ENCODE results near the gene ZNF396. TPM values are rescaled to one million over a fixed set of nuclear protein-coding genes. Genes with fewer than 3 reads are reported as not detected.

ZNF396 gene
- total RNA-seq, 2 donors from 2014 or later, result 0.30 to 0.94 TPM

DNA sequence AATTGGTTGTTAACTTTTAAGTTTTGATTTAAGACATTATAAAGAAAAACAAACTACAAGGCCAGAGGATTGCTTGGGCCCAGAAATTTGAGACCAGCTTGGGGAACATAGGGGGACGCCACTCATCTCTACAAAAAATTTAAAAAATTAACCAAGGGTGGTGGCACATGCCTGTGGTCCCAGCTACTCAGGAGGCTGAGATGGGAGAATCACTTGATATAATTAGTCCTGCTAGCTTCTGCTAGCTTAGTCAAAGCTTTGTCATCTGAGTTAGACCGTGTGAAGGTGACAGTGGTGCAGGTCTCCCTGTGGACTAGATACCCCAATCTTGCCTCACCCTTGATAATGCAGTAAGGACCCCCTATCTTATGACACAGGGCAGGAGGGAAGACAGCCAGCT lies 6.0 kb upstream of the ZNF396 start:
- peaks cover 0 to 6% of the 10 kb centered on the region in 2 donors for H3K9me3 ChIP-seq
- no peaks in the 10 kb centered on the region for H3K27me3 ChIP-seq
- H3K4me3 ChIP-seq, result no peak overlapping the region
- H3K36me3 ChIP-seq, result no peaks in the 10 kb centered on the region
- H3K4me1 ChIP-seq, result no peaks in the 10 kb centered on the region
- DNase-seq (ENCODE audit: low spot score), result no peak
- no peak overlapping the region for H3K27ac ChIP-seq
- no peak for TF ChIP-seq CTCF (IDR thresholded peaks at IDR 0.05)

DNA sequence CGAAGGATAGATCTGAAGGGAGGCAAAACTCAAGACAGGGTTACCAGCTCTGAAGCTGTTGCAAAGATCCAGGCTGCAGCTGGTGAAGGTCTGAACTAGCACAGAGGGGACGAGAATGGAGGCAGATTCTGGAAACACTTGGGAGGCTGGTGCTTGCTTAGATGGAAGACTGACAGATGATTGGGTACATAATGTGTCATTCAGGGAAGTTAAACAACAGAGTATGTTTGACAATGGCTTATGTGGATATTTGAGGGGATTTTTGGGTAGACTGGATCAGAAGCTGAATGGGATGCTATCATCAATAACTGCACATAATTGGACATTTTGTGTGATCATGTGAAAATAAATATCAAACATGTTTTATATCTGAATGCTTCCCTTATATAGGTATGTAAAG lies 2.3 kb upstream of the ZNF396 start:
- H3K27ac ChIP-seq, result no peak overlapping the region
- no peak overlapping the region for H3K4me3 ChIP-seq
- no peak for TF ChIP-seq CTCF (IDR thresholded peaks at IDR 0.05)
- no peaks in the 10 kb centered on the region for H3K27me3 ChIP-seq
- peaks cover 0 to 16% of the 10 kb centered on the region in 2 donors for H3K4me1 ChIP-seq
- no peak for DNase-seq (ENCODE audit: low spot score)
- H3K9me3 ChIP-seq, result peaks cover 0 to 6% of the 10 kb centered on the region in 2 donors
- no peaks in the 10 kb centered on the region for H3K36me3 ChIP-seq

GRCh38 chr18:35378574-35378896 lies 1.4 kb upstream of the ZNF396 start:
- Histone ChIP-seq H3K9me3 (peaks cover 0 to 6% of the 10 kb centered on the region in 2 donors), H3K27me3 (no peaks in the 10 kb centered on the region), H3K36me3 (no peaks in the 10 kb centered on the region), H3K4me1 (peaks cover 0 to 16% of the 10 kb centered on the region in 2 donors), H3K27ac (no peak overlapping the region), H3K4me3 (no peak overlapping the region)
- no peak for DNase-seq (ENCODE audit: low spot score)
- no peak for TF ChIP-seq CTCF (IDR thresholded peaks at IDR 0.05)

DNA sequence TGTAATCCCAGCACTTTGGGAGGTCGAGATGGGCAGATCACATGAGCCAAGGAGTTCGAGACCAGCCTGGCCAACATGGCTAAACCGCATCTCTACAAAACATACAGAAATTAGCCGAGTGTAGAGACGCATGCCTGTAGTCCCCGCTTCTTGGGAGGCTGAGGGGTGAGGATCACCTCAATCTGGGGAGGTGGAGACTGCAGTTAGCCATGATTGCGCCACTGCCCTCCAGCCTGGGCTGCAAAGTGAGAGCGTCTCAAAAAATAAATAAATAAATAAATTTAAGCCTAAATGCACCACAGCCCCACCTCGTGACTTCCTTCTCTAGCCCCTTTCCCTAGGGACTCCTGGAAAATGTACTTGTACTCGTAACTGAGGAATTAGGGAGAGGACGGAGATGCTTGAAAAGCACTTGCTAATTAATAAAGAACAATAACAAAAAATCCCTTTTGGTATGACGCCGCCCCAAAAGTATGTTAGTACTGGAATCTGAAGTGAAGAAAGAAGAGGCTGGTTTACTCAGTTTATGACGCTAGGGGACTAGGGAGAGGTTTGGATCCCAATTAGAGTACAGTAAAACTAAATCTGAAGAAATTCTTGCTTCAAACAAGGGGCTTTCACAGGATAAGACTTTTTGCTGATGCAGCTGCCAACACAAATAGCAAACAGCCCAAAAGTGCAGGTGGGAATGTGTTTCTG lies 887 bp upstream of the ZNF396 start:
- no peak overlapping the region for H3K27ac ChIP-seq
- no peak for TF ChIP-seq CTCF (IDR thresholded peaks at IDR 0.05)
- no peak for DNase-seq (ENCODE audit: low spot score)
- peaks cover 0 to 6% of the 10 kb centered on the region in 2 donors for H3K9me3 ChIP-seq
- no peaks in the 10 kb centered on the region for H3K36me3 ChIP-seq
- no peak overlapping the region for H3K4me3 ChIP-seq
- H3K4me1 ChIP-seq, result peaks cover 0 to 16% of the 10 kb centered on the region in 2 donors
- no peaks in the 10 kb centered on the region for H3K27me3 ChIP-seq

GRCh38 chr18:35376393-35376741 lies 770 bp downstream of the ZNF396 start:
- Histone ChIP-seq H3K4me1 (peaks cover 0 to 16% of the 10 kb centered on the region in 2 donors), H3K27me3 (no peaks in the 10 kb centered on the region), H3K27ac (peak overlapping the region in 1 of 2 donors; percentile 81), H3K9me3 (no peaks in the 10 kb centered on the region), H3K36me3 (no peaks in the 10 kb centered on the region), H3K4me3 (peak overlapping the region; percentile 64 to 94)
- no peak for TF ChIP-seq CTCF (IDR thresholded peaks at IDR 0.05)
- no peak for DNase-seq (ENCODE audit: low spot score)

GRCh38 chr18:35374708-35375107 lies 2.4 kb downstream of the ZNF396 start:
- Histone ChIP-seq H3K27ac (no peak overlapping the region), H3K27me3 (no peaks in the 10 kb centered on the region), H3K4me3 (no peak overlapping the region), H3K36me3 (no peaks in the 10 kb centered on the region), H3K4me1 (peaks cover 0 to 16% of the 10 kb centered on the region in 2 donors), H3K9me3 (no peaks in the 10 kb centered on the region)
- no peak for TF ChIP-seq CTCF (IDR thresholded peaks at IDR 0.05)
- DNase-seq (ENCODE audit: low spot score), result no peak

Data from right atrium auricular region (tissue), 2 donors.